Measurements from ENCODE around the gene BRPF1.

BRPF1 gene, protein sequence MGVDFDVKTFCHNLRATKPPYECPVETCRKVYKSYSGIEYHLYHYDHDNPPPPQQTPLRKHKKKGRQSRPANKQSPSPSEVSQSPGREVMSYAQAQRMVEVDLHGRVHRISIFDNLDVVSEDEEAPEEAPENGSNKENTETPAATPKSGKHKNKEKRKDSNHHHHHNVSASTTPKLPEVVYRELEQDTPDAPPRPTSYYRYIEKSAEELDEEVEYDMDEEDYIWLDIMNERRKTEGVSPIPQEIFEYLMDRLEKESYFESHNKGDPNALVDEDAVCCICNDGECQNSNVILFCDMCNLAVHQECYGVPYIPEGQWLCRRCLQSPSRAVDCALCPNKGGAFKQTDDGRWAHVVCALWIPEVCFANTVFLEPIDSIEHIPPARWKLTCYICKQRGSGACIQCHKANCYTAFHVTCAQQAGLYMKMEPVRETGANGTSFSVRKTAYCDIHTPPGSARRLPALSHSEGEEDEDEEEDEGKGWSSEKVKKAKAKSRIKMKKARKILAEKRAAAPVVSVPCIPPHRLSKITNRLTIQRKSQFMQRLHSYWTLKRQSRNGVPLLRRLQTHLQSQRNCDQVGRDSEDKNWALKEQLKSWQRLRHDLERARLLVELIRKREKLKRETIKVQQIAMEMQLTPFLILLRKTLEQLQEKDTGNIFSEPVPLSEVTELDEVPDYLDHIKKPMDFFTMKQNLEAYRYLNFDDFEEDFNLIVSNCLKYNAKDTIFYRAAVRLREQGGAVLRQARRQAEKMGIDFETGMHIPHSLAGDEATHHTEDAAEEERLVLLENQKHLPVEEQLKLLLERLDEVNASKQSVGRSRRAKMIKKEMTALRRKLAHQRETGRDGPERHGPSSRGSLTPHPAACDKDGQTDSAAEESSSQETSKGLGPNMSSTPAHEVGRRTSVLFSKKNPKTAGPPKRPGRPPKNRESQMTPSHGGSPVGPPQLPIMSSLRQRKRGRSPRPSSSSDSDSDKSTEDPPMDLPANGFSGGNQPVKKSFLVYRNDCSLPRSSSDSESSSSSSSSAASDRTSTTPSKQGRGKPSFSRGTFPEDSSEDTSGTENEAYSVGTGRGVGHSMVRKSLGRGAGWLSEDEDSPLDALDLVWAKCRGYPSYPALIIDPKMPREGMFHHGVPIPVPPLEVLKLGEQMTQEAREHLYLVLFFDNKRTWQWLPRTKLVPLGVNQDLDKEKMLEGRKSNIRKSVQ (N-terminal part only)

GRCh38 chr3:9731206-9732079 is at the start of gene BRPF1:
TSS of gene BRPF1 (plus strand) at chr3:9731735. CDS start at chr3:9734141, 2,406 bp downstream.
- DNase-seq: peak; percentile 74

- no peak for DNase-seq
These were observed 49.4 kb upstream of the BRPF1 start for GRCh38 chr3:9682096-9682495.

DNA sequence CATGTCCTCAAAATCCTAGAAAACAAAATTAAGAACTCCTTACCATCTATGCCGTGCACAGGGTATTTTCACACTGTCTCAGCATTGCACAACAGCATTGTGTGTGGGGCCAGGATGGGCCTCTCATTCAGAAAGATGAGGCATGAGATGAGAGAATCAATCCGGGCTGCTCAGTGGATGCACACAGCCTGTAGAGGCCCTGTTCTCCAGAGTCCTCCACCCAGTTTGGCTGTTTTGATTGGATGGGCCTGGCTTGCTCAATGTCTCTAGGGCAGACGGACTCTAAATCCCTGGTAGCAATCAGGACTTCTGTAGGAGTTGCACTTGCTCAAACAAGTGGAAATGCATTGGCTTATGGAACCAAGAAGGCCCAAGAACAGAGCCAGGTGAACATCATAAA is 48.1 kb upstream of the BRPF1 start:
- DNase-seq: no peak

- DNase-seq: no peak
These were observed 46.1 kb upstream of the BRPF1 start for GRCh38 chr3:9685216-9686049.

DNA sequence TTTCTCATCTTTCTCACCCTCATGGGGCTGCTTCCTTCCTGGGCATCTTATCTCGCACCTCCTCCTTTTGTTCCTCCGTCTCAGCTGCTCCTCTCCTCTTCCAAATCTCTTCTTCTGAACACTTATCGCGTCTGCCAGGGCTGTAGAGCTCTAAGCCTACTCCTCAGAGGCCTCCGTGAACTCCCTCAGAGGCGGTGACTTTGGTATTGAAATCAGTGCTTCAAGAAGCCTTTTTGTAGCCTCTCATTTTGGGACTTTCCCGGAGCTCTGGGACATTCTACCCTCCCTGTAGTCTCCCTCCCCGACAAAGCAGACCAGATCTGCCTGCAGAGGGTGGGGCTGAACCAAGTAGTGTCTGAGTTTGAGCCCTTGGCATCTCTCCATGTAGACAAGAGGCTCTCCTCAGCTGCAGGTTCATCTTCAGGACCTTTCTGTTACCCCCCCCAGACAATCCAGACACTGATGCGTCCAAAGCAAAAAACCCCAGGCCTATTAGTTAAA is 45.4 kb upstream of the BRPF1 start:
- no peak for DNase-seq

DNA sequence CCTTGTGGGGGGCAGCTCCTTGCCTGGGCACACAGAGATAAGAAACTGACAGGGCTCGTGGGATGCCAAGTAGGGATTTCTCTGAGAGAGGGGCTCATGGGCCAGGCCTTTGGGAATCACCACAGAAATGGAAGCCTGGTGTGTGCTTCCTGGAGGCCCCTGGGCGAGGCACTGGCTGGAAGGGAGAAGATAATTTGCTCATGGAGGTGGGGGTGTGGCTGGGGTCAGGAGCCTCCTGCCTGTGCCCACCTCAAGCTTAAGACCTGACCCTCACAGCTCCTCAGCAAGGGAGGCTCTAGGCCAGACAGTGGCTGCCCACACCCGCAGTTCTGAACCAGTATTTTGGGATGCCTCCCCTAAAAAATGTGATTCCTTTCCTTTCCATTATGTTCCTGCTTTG is 44.8 kb upstream of the BRPF1 start:
- no peak for DNase-seq

GRCh38 chr3:9687514-9687913 is 44.0 kb upstream of the BRPF1 start:
- no peak for DNase-seq

GRCh38 chr3:9688961-9689360 is 42.6 kb upstream of the BRPF1 start:
- DNase-seq: no peak

- DNase-seq: no peak
These were observed 41.8 kb upstream of the BRPF1 start for GRCh38 chr3:9689757-9690156.

GRCh38 chr3:9690451-9691450 is 40.8 kb upstream of the BRPF1 start:
- DNase-seq: no peak

DNA sequence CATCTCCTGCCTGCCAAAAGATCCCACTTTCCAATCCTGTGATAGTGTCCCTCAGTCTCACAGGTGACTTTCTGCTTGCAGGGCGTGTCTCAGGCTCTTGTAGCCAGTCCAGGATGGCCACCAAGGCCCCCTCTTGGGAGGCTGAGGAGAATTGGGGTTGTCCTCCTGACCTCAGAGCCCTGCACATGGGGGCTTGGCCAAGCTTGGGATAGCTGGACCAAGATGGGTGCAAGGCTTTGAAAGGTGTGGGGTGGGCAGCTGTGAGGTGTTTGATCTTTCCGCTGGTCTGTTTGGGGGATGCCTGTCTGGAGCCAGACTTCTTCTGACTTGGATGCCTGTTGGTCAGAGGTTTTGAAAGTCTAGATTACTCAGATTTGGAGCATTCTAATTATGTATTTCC is 39.9 kb upstream of the BRPF1 start:
- DNase-seq: no peak

DNA sequence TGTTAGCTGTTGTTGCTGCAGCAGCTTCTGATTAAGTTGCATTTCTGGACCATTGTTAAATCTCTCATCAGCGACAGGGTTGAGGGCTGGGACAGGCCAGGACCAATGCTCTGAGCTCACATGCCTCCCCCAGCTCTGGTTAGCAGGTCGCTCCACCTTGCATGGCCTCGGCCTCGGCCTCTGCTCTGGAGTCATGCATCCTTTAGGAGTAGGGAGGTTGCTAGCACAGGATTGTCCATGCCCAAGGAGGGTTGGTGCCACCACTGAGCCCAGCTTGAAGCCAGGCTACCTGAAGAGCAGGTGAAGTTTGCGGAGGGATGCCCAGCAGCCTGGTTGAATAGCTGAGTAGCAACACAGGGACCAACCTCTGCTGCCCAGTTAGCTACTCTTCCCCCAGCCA is 39.1 kb upstream of the BRPF1 start:
- DNase-seq: no peak

- DNase-seq: no peak
These were observed 36.2 kb upstream of the BRPF1 start for GRCh38 chr3:9695345-9695744.

- no peak for DNase-seq
These were observed 35.8 kb upstream of the BRPF1 start for GRCh38 chr3:9695746-9696145.

DNA sequence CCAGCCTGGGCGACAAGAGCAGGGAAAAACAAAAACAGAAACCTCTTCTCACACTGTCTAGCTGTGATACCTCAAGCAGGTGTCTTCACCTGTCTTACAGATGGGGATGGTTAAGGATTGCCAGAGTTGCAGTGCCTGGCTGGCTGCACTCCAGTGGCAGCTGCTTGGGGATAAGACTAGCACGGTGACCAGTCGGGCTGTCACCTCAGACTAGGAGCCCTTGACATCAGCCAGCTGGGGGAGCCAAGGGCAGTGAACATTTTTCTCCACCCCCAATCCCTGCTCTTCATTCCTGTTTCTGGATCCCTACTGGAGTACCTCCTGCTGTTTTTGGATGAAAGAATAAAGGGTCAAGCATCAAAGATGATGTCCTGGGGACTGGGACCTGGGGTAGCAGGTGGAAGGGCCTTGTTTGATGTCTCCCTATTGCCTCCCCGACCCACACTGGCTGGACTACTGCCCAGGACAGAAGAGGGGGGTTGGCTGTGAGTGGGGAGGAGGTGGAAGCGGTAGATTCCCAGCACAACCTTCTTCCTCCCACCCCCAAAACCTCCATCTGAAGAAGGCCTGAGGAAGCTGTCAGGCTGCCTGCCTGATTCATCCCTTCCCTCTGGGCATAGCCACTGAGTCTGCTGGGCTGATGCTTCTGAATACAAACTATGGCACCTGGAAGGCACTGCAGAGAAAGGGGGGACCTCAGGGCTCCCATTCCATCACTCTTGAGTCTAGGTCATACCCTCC is 34.9 kb upstream of the BRPF1 start:
- no peak for DNase-seq

- no peak for DNase-seq
These were observed 33.6 kb upstream of the BRPF1 start for GRCh38 chr3:9697892-9698291.

- DNase-seq: no peak
These were observed 33.2 kb upstream of the BRPF1 start for GRCh38 chr3:9698293-9698692.

GRCh38 chr3:9700536-9700935 is 31.0 kb upstream of the BRPF1 start:
- no peak for DNase-seq

GRCh38 chr3:9701006-9701405 is 30.5 kb upstream of the BRPF1 start:
- no peak for DNase-seq
